Esophagus muscularis mucosa (tissue), 4 donors: ENCODE results near the gene SYCP2.

ENCODE experiments used
- EP300 ChIP-seq: sonication (generic); formaldehyde crosslinking; IDR thresholded peaks from one replicate; pipeline ENCODE4 v1.6.1; 2017; ENCODE audit warnings: antibody characterized with exemption
- POLR2A ChIP-seq: fragments of 450-650 bp; IDR thresholded peaks from one replicate; pipeline ENCODE4 v1.6.1; 2017; ENCODE audit warnings: antibody characterized with exemption, moderate library complexity, mild to moderate bottlenecking, low read depth
- POLR2AphosphoS5 ChIP-seq, 2 donors: sonication (generic); formaldehyde crosslinking; IDR thresholded peaks; one replicate each; pipeline ENCODE4 v1.6.1; 2017; ENCODE audit warnings: antibody characterized with exemption in 2 of 2
- TF ChIP-seq, protein P1 (sequence below), 3 experiments: fragments of 200-600 bp in 2 of 3; fragments of 450-650 bp in 1 of 3; sonication (generic) in 2 of 3; IDR thresholded peaks; one replicate each; pipeline ENCODE4 v1.5.1; 2017 to 2019; ENCODE audit warnings: antibody characterized with exemption in 3 of 3, mild to moderate bottlenecking in 2 of 3, moderate library complexity in 1 of 3

DNA sequence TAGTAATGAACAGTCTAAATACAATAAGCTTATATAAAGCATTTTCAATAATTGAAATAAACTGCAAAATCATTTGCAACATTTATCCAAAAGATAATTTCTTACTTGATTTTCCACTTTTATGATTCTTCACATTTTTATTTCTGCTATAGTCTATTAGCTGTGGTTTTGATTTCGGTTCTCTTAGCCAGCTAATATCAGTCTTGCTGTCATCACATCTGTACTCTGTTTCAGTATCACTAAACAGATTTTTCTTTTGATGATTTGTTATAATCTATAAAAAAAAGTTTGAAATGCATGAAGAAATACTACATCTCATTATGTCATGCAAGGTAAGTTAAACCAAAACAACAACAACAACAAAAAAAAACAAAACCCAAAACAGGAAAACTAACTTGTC, 53.2 kb downstream of the SYCP2 start:
- TF ChIP-seq POLR2AphosphoS5 (IDR thresholded peaks at IDR 0.05) (no peak), EP300 (no peak), POLR2A (no peak)
- TF ChIP-seq, protein P1, sequence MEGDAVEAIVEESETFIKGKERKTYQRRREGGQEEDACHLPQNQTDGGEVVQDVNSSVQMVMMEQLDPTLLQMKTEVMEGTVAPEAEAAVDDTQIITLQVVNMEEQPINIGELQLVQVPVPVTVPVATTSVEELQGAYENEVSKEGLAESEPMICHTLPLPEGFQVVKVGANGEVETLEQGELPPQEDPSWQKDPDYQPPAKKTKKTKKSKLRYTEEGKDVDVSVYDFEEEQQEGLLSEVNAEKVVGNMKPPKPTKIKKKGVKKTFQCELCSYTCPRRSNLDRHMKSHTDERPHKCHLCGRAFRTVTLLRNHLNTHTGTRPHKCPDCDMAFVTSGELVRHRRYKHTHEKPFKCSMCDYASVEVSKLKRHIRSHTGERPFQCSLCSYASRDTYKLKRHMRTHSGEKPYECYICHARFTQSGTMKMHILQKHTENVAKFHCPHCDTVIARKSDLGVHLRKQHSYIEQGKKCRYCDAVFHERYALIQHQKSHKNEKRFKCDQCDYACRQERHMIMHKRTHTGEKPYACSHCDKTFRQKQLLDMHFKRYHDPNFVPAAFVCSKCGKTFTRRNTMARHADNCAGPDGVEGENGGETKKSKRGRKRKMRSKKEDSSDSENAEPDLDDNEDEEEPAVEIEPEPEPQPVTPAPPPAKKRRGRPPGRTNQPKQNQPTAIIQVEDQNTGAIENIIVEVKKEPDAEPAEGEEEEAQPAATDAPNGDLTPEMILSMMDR (IDR thresholded peaks at IDR 0.05) = no peak
